GM18499 (cell line): ENCODE results near the gene ANGPTL2.

ENCODE experiments used
- ATAC-seq: cut with Tn5 transposase; IDR thresholded peaks from one replicate; pipeline ENCODE4 v1.9.1; 2021; ENCODE audit warnings: moderate number of reproducible peaks; ENCODE audit not compliant: insufficient read depth, unreplicated experiment

Gene ANGPTL2

GRCh38 chr9:127121628-127122175 is 733 bp downstream of the ANGPTL2 start:
- ATAC-seq, result no peak

DNA sequence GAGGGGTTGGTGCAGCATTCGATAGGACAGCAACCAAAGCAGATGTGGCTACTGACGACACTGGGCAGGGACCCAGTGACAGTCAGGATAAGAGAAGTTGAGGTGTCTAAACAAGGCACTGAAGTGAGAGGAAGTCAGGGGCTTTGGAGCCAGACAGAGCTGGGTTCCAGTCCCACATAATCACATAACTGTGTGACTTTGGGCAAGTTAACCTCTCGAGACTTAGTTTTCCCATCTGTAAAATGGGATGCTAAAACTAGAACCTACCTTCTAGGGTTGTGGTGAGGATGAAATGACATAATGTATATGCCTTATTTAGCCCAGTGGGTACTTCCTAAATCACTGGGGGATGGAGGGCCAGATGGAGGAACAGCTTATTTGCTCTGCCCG is 3.1 kb downstream of the ANGPTL2 start:
- no peak for ATAC-seq

GRCh38 chr9:127118597-127119319 is 3.7 kb downstream of the ANGPTL2 start:
- no peak for ATAC-seq

DNA sequence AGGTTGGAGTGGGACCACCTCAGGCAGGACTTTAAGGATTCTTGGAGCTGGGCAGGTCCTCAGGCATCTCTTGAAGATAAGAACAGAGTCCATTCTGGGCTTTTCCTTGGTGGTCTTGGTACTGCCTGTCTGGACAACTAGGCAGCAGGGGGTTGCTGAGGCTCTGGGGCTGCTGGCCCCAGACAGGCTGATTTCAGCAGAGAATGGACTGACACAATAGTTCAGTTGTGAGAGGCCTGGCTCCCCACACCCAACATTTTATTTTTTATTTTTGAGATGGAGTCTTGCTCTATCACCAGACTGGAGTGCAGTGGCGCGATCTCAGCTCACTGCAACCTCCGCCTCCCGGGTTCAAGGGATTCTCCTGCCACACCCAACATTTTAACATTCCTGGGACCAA is 4.6 kb downstream of the ANGPTL2 start:
- no peak for ATAC-seq

GRCh38 chr9:127116957-127117356 is 5.5 kb downstream of the ANGPTL2 start:
- no peak for ATAC-seq

DNA sequence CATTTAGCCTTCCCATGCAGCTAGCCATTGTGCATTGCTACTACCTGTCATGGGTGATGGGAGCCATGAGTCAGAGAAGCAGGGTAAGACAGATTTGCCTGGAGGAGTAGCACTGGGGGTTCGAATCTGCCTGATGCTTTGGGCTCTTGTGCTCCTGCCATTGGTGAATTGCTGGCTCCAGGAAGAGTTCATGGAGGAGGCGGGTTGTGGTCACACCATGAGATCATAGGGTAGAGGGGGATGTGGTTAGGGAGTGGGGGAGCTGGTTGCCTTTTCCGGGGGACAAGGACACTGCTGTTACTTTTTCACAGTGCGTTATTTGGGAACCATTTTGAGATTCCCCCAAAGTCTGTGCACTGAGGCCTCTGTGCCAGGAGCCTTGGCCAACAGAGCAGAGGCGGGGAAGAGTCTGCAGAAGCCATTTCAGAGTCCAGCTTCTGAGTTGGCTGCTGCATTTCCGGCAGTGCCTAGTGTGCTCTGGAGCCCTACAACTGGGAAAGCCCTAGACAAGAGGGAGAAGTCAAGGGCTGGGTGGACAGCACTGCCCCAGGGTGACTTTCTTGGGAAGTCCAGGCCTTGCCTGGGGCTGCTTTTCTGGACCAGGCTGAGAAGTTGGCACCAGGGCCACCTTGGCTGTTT is 6.2 kb downstream of the ANGPTL2 start:
- ATAC-seq, result no peak

- no peak for ATAC-seq
These were observed 7.8 kb downstream of the ANGPTL2 start for GRCh38 chr9:127114606-127115005.

DNA sequence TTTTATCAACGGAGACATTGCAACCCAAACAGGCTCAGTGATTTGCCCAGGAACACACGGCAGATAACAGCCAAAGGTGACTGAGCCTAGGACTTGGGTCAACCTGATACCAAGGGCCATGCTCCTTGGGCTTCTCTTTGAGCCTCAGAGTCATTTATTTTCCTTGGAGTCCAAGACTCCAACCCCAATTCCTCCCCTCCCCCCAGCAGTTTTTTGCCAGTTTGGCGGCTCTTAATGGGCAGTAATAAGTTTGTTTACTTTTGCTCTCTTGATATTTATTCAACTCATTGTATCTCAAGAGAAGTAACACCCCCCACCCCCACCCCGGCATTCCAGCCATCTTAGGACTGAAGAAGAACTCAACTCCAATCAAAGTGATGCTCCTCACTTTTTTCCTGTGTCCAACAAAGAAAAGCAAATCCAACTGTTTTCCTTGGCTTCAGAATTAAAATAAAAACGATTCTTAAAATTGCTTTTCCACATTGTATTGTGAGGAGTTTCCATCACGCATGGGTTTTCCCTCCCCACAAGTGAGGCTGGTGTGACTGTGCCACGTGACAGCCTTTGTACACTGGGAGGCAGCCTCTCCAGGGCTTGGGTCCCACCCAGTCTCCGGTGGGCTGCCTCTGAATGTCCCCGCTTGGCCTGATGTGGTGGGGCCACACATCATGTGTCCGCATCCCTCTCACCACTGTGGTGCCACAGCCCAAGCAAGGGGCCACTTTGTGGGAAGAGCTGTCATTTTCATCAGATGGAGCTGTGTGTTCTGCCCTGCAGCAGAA is 9.1 kb downstream of the ANGPTL2 start:
- no peak for ATAC-seq

GRCh38 chr9:127112735-127113161 is 9.7 kb downstream of the ANGPTL2 start:
- ATAC-seq, result no peak

GRCh38 chr9:127112056-127112455 is 10.4 kb downstream of the ANGPTL2 start:
- ATAC-seq, result no peak

- no peak for ATAC-seq
These were observed 13.2 kb downstream of the ANGPTL2 start for GRCh38 chr9:127109212-127109711.

- no peak for ATAC-seq
These were observed 14.2 kb downstream of the ANGPTL2 start for GRCh38 chr9:127107929-127108876.

DNA sequence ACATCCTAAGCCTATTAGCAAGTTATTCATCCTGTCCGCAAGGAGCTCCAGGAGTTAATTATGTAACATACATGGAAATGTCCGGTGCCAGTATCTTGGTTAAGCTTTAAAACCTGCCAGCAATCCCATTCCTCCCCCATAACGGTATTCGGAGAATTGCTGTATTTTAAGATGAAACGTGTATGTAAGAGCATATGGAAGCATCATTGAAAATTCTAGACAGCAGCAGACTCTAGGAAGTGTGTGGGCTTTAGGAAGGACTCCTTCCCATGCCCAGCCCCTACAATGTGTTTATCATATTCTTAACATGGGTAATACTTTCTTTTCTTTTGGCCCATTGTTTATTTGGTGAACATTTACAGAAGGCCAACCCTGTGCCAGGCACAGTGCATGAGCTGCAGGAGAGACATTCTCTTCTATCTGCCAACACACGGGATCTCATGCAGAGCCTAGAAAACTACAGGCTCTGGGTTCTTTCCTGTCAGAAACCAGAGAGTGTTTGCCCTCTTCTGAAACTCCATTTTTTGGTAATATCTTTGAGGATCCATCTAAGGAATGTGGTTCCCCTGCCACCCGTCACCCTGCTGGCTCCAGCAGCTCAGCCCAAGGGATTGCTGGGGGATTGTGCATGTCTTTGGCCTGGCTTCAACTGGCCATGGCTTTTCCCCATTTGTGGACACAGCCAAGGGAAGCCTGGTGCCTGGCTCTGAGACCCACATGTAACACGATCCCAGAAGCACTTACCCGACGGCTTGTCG is 15.1 kb downstream of the ANGPTL2 start:
- no peak for ATAC-seq

DNA sequence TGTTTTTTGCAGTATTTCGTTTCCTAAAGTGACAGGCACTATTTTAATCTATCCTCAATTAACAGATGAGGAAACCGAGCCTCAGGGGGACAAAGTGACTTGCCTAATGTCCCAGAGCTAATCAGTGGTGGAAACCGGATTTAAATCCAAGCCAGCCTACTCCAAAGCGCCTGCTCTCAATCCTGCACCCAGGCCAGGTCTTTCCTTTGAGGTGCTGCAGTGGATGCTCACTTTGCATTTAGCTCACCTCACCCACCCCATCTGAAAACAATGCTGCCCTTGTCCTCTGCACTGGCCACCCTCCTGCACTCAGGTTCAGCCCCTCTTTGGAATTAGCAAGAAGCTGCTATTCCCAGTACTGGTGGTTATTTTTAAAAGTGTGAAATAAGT is 16.0 kb downstream of the ANGPTL2 start:
- ATAC-seq, result no peak

- ATAC-seq, result no peak
These were observed 16.5 kb downstream of the ANGPTL2 start for GRCh38 chr9:127105805-127106465.

DNA sequence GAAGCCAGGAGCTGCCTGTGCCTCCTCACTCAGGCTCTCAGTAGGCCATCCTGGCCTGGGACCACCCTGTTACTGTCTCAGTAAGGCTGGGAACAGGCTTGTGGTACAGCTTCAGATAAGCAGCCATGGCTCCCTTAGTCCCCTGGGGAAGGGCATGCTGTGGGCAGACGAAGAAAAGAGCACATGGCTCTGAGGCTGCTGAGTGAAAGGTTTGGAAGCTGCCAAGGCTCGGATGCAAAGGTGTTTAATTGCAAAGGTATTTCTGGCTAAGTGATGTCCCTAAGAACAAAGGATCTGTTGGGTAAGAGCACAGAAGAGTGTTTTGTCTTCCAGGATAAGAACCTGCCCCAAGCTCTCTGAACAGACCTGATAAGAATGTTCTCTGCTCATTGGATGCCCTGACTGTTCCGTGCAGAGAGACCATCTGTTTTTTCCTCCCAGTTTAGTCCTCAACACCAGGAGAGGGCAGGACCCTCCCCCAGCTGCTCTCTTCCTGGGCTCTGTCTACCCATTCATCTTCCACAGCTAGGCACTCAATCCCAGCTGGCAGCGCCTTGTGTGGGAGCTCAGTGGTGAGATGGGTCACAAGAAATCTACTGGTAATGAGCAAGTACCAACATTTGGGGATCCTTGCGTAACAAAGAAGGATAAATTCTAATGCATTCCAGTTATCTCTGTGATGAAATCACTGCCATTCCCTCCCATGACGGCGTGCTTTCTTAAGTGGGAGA is 17.7 kb downstream of the ANGPTL2 start:
- ATAC-seq, result no peak

DNA sequence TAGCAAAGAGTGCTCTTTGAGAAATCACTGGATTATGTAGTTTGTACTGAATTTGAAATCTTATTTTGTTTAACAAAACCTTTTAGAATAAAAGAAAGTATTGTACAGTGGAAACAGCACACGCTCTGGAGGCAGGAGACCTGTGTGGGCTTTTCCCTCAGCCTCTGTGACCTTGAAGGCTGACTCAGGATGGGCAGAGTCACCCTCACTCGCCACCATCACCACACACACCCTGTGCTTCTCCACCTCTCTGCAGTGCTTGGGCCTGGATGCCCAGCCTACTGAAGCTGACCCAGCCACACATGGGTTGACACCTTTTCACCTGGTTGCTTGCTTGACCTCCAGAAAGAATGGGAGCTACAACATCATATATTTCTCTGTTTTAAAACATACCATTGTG is 19.6 kb downstream of the ANGPTL2 start:
- no peak for ATAC-seq

- no peak for ATAC-seq
These were observed 20.3 kb downstream of the ANGPTL2 start for GRCh38 chr9:127102176-127102575.
